CD4-positive, alpha-beta T cell (primary cell): ENCODE measurements around the gene CDH4. TPM values are rescaled to one million over a fixed set of nuclear protein-coding genes. Genes with fewer than 3 reads are reported as not detected.

ENCODE experiments used
- ATAC-seq: fragments of 200-7000 bp; cut with Tn5 transposase; one replicate; pipeline ENCODE4 v1.10.0; 2022; ENCODE audit warnings: mild to moderate bottlenecking; ENCODE audit not compliant: poor library complexity
- CTCF ChIA-PET: fragments of 350-600 bp; sonication (Branson Sonifier 250); formaldehyde crosslinking; loops from one replicate; lab custom pipeline; 2021; ENCODE audit warnings: antibody characterized with exemption, inconsistent platforms; lab: Charles Lee
- POLR2A ChIA-PET: fragments of 350-600 bp; sonication (Branson Sonifier 250); formaldehyde crosslinking; loops from one replicate; lab custom pipeline; 2021; ENCODE audit warnings: antibody characterized with exemption, inconsistent platforms; lab: Charles Lee
- DNase-seq, 14 experiments: peaks; one replicate each; pipeline ENCODE4 v3.0.0-alpha.2; 2013 to 2020; ENCODE audit warnings: mixed read lengths in 2 of 14
- H3K27ac ChIP-seq, 2 donors: one replicate each; pipeline versions ENCODE4 v1.5.1 to v1.7.0; 2013; ENCODE audit warnings: low read length in 2 of 2, low read depth in 1 of 2, mild to moderate bottlenecking in 1 of 2
- H3K27me3 ChIP-seq, 2 experiments: 1 replicate in 1 of 2; 2 replicates in 1 of 2; pipeline versions ENCODE4 v1.6.1 to v1.7.0; 2013; ENCODE audit warnings: low read length in 2 of 2, control low read depth in 1 of 2, mild to moderate bottlenecking in 1 of 2, moderate library complexity in 1 of 2; ENCODE audit not compliant: insufficient read depth in 2 of 2, control insufficient read depth in 1 of 2
- H3K36me3 ChIP-seq: one replicate; pipeline ENCODE4 v1.6.1; 2013; ENCODE audit warnings: low read length, control low read depth; ENCODE audit not compliant: insufficient read depth
- H3K4me1 ChIP-seq: one replicate; pipeline ENCODE4 v1.6.1; 2013; ENCODE audit warnings: low read length, control low read depth; ENCODE audit not compliant: insufficient read depth
- H3K4me3 ChIP-seq: one replicate; pipeline ENCODE4 v1.5.1; 2013; ENCODE audit warnings: mild to moderate bottlenecking, low read length, moderate library complexity
- H3K9me3 ChIP-seq, 2 experiments: 1 replicate in 1 of 2; 2 replicates in 1 of 2; pipeline versions ENCODE4 v1.6.1 to v1.7.0; 2013; ENCODE audit warnings: low read length in 2 of 2, mild to moderate bottlenecking in 2 of 2, control low read depth in 1 of 2, moderate library complexity in 1 of 2; ENCODE audit not compliant: control insufficient read depth in 1 of 2, insufficient read depth in 1 of 2
- H3K27ac Mint-ChIP-seq: one replicate; pipeline ENCODE4 v1.8.0; 2020; ENCODE audit warnings: mixed read lengths
- H3K27me3 Mint-ChIP-seq: one replicate; pipeline ENCODE4 v1.8.0; 2021; ENCODE audit warnings: mixed read lengths
- H3K36me3 Mint-ChIP-seq: one replicate; pipeline ENCODE4 v1.8.0; 2021; ENCODE audit warnings: low read depth, mixed read lengths
- H3K4me1 Mint-ChIP-seq: one replicate; pipeline ENCODE4 v1.8.0; 2021; ENCODE audit warnings: low read depth, mixed read lengths
- H3K4me3 Mint-ChIP-seq: one replicate; pipeline ENCODE4 v1.8.0; 2020; ENCODE audit warnings: mild to moderate bottlenecking, mixed read lengths
- H3K9me3 Mint-ChIP-seq: one replicate; pipeline ENCODE4 v1.8.0; 2020; ENCODE audit warnings: mixed read lengths
- intact Hi-C, 2 experiments: fragments of 100-400 bp; cut with DNase I in 1 of 2; cut with micrococcal nuclease in 1 of 2; formaldehyde crosslinking; loops; one replicate each; pipeline versions ENCODE4 v1.15.1 to v1.9.0; 2023 to 2025; cut with DNase I, micrococcal nuclease
- total RNA-seq, 174 experiments: library from RNA in 2 of 174; stranded (reverse) in 2 of 174; gene quantifications; one replicate each; pipeline ENCODE4 v1.2.3 and lab custom pipeline; 2021 to 2026
- TF ChIP-seq, protein P1 (sequence below): fragments of 200-600 bp; IDR thresholded peaks from one replicate; pipeline ENCODE4 v1.8.0; 2022; ENCODE audit warnings: antibody characterized with exemption, mild to moderate bottlenecking

CDH4 gene
- total RNA-seq, 2 experiments from 2014 or later, result 0.11 TPM

DNA sequence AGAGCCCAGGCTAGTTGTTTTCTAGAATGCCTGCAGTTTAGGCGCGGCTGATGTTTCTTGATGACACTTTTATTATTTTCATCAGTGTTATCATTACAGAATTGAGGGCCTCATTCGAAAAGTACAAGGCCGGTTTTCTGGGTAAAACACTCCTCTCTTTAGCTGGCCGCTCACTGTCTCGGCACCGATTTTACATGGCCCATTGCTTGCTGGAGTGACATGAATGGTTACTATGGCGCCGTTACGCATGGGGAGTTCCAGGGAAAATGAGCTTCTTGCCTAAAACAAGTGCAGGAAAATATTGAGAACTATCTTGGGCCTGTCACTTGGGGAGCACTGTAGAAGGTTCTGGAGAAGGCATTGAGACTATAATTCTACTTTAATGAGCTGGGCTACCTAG, 317.8 kb downstream of the CDH4 start:
- ATAC-seq (no peak), DNase-seq (no peak)
- H3K9me3 Mint-ChIP-seq, result no peaks in the 10 kb centered on the region
- intact Hi-C loops, result no loop called here
- CTCF ChIA-PET, result no interaction called here
- H3K4me1 Mint-ChIP-seq, result no peaks in the 10 kb centered on the region
- H3K9me3 ChIP-seq, result peaks cover 0 to 29% of the 10 kb centered on the region in 2 experiments
- H3K36me3 ChIP-seq, result no peaks in the 10 kb centered on the region
- H3K4me3 ChIP-seq, result no peak overlapping the region
- H3K27me3 Mint-ChIP-seq, result no peaks in the 10 kb centered on the region
- H3K36me3 Mint-ChIP-seq, result no peaks in the 10 kb centered on the region
- H3K4me3 Mint-ChIP-seq, result no peak overlapping the region
- H3K27ac Mint-ChIP-seq, result no peak overlapping the region
- POLR2A ChIA-PET, result no interaction called here
- H3K4me1 ChIP-seq, result no peaks in the 10 kb centered on the region
- TF ChIP-seq, protein P1, sequence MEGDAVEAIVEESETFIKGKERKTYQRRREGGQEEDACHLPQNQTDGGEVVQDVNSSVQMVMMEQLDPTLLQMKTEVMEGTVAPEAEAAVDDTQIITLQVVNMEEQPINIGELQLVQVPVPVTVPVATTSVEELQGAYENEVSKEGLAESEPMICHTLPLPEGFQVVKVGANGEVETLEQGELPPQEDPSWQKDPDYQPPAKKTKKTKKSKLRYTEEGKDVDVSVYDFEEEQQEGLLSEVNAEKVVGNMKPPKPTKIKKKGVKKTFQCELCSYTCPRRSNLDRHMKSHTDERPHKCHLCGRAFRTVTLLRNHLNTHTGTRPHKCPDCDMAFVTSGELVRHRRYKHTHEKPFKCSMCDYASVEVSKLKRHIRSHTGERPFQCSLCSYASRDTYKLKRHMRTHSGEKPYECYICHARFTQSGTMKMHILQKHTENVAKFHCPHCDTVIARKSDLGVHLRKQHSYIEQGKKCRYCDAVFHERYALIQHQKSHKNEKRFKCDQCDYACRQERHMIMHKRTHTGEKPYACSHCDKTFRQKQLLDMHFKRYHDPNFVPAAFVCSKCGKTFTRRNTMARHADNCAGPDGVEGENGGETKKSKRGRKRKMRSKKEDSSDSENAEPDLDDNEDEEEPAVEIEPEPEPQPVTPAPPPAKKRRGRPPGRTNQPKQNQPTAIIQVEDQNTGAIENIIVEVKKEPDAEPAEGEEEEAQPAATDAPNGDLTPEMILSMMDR, result no peak
- no peak overlapping the region for H3K27ac ChIP-seq
- no peaks in the 10 kb centered on the region for H3K27me3 ChIP-seq

DNA sequence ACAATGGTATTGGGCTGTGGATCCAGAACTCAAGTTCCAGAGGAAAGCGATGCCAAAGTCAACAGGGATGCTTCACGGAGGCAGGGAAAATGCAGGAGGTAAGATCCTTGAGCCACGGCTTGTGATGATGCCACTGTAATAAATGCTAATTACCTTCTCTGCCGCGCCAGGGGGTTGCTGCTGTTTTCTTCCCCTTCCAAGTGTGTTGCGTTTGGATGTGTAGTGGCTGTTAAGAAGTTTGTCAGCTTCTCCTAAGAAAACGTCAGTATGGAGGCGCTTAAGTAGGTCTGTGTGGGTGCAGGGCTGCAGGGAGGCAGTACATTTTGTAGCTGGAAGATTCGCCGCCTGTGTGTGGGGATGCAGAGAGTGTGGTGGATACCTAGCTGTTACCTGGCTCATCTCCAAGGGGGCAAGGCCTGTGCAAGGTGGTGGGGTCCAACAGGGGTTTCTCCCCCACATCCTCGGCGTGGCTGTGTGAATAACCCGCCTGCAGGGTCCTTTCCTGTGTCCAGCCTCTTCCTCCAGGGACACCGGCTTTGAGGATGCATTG, 318.7 kb downstream of the CDH4 start:
- no peak for DNase-seq
- no peak for ATAC-seq
- no peak overlapping the region for H3K27ac Mint-ChIP-seq
- TF ChIP-seq, protein P1, result no peak
- Histone ChIP-seq H3K4me1 (no peaks in the 10 kb centered on the region), H3K27ac (no peak overlapping the region), H3K4me3 (no peak overlapping the region), H3K27me3 (no peaks in the 10 kb centered on the region), H3K36me3 (no peaks in the 10 kb centered on the region), H3K9me3 (peaks cover 0 to 25% of the 10 kb centered on the region in 2 experiments)
- no peak overlapping the region for H3K4me3 Mint-ChIP-seq
- ChIA-PET POLR2A (no interaction called here), CTCF (no interaction called here)
- H3K27me3 Mint-ChIP-seq, result no peaks in the 10 kb centered on the region
- H3K4me1 Mint-ChIP-seq, result no peaks in the 10 kb centered on the region
- H3K36me3 Mint-ChIP-seq, result no peaks in the 10 kb centered on the region
- no peaks in the 10 kb centered on the region for H3K9me3 Mint-ChIP-seq
- intact Hi-C loops, result no loop called here

DNA sequence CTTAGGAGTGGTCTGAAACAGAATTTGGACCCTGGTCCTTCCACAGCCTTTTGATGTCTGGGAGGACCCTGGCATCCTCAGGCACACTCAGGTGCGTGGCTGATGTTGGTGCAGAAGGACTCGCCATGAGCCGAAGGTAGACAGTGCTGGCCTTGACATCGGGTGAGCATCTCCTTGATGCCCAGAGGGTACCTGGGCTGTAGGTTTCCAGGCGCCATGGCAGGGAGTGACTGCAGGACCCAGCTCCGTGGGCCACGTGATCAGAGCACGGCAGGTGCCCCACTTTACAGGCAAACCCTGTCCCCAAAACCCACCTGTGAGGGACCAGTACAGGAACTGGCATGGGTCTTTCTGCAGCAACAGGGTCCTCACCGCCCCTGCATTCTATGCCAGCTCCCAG, 319.2 kb downstream of the CDH4 start:
- no peaks in the 10 kb centered on the region for H3K4me1 ChIP-seq
- intact Hi-C loops, result no loop called here
- Mint-ChIP-seq H3K36me3 (no peaks in the 10 kb centered on the region), H3K4me3 (no peak overlapping the region), H3K27me3 (no peaks in the 10 kb centered on the region), H3K4me1 (no peaks in the 10 kb centered on the region), H3K9me3 (no peaks in the 10 kb centered on the region), H3K27ac (no peak overlapping the region)
- ChIA-PET POLR2A (no interaction called here), CTCF (no interaction called here)
- ATAC-seq (no peak), DNase-seq (no peak)
- H3K36me3 ChIP-seq, result no peaks in the 10 kb centered on the region
- H3K9me3 ChIP-seq, result peaks cover 0 to 22% of the 10 kb centered on the region in 2 experiments
- TF ChIP-seq, protein P1, result no peak
- H3K27ac ChIP-seq, result no peak overlapping the region
- H3K27me3 ChIP-seq, result no peaks in the 10 kb centered on the region
- no peak overlapping the region for H3K4me3 ChIP-seq
